Gastroesophageal sphincter (tissue), 3 donors: ENCODE data around the gene PSMB2.

ENCODE experiments used
- EP300 ChIP-seq: sonication (generic); formaldehyde crosslinking; IDR thresholded peaks from one replicate; pipeline ENCODE4 v1.6.1; 2017; ENCODE audit warnings: antibody characterized with exemption, mild to moderate bottlenecking
- POLR2AphosphoS5 ChIP-seq: sonication (generic); formaldehyde crosslinking; IDR thresholded peaks from one replicate; pipeline ENCODE4 v1.6.1; 2017; ENCODE audit warnings: antibody characterized with exemption
- TF ChIP-seq, protein P1 (sequence below), 4 experiments: fragments of 200-600 bp in 2 of 4; fragments of 450-650 bp in 2 of 4; sonication (generic) in 1 of 4; IDR thresholded peaks; one replicate each; pipeline ENCODE4 v1.5.1; 2017 to 2019; ENCODE audit warnings: antibody characterized with exemption in 4 of 4, mild to moderate bottlenecking in 2 of 4, moderate library complexity in 2 of 4

- TF ChIP-seq, protein P1, sequence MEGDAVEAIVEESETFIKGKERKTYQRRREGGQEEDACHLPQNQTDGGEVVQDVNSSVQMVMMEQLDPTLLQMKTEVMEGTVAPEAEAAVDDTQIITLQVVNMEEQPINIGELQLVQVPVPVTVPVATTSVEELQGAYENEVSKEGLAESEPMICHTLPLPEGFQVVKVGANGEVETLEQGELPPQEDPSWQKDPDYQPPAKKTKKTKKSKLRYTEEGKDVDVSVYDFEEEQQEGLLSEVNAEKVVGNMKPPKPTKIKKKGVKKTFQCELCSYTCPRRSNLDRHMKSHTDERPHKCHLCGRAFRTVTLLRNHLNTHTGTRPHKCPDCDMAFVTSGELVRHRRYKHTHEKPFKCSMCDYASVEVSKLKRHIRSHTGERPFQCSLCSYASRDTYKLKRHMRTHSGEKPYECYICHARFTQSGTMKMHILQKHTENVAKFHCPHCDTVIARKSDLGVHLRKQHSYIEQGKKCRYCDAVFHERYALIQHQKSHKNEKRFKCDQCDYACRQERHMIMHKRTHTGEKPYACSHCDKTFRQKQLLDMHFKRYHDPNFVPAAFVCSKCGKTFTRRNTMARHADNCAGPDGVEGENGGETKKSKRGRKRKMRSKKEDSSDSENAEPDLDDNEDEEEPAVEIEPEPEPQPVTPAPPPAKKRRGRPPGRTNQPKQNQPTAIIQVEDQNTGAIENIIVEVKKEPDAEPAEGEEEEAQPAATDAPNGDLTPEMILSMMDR (IDR thresholded peaks at IDR 0.05) = no peak
- no peak for TF ChIP-seq POLR2AphosphoS5
- TF ChIP-seq EP300 = no peak
These were observed 18.7 kb downstream of the PSMB2 start for GRCh38 chr1:35622510-35623178.
